ENCODE results near the gene GABRD.

DNA sequence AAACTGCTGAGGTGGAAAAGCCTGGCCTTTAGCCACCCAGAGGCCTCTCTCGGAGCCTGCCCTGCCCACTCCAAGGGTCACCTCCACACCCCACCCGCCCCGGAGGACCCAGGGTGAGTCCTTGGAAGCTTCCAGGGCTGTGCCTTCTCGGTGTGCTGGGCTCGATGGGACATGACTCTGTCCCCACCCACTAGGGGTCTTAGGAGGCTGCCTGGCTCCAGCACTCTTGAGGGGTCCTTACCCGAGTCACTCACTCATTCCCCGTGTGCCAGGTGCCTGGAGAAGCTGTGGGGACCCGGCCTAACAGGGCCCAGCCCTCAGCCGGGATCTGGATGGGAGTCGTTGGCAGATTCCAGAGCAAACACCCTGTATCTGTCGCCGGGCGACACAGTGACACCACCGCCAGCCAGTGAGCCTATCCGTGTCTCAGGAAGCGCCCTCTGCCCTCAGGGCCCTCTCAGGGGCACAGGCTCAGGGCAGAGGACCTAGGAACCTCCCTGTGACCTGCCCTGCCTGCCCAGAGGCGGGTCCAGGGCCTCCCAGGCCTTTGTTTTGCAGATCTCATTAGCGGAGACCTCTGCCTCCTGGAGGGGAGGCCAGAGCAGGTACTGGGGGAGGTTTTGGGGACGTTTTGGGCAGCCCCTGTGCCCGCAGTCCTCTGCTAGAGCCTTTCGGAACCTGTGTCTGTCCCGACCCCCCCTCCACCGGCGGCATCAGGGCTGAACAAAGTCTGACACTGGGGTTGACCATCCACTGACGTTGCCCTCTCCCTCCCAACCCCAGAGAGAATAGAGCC lies 28.0 kb downstream of the GABRD start:
- TF ChIP-seq, protein P1, sequence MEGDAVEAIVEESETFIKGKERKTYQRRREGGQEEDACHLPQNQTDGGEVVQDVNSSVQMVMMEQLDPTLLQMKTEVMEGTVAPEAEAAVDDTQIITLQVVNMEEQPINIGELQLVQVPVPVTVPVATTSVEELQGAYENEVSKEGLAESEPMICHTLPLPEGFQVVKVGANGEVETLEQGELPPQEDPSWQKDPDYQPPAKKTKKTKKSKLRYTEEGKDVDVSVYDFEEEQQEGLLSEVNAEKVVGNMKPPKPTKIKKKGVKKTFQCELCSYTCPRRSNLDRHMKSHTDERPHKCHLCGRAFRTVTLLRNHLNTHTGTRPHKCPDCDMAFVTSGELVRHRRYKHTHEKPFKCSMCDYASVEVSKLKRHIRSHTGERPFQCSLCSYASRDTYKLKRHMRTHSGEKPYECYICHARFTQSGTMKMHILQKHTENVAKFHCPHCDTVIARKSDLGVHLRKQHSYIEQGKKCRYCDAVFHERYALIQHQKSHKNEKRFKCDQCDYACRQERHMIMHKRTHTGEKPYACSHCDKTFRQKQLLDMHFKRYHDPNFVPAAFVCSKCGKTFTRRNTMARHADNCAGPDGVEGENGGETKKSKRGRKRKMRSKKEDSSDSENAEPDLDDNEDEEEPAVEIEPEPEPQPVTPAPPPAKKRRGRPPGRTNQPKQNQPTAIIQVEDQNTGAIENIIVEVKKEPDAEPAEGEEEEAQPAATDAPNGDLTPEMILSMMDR (IDR thresholded peaks at IDR 0.05 in 8 of 11, conservative IDR thresholded peaks at IDR 0.05 in 3 of 11), result no peak
- TF ChIP-seq POLR2AphosphoS5 (IDR thresholded peaks at IDR 0.05) (no peak), POLR2A (IDR thresholded peaks at IDR 0.05) (no peak)
